SKM-1 (cell line): ENCODE data around the gene IDI1.
"Not testable (repeated sequence)": the region's sequence is repeated elsewhere in the genome, so short reads cannot be mapped to it uniquely, and the experiment has no call there.

Experiments
- DNase-seq: peaks from one replicate; lab custom pipeline; 2025; ENCODE audit not compliant: unreplicated experiment; lab: John Stamatoyannopoulos, UW

Gene IDI1

GRCh38 chr10:1048732-1049424, at the start of gene IDI1:
TSS of gene IDI1 (minus strand) at chr10:1049119. CDS start at chr10:1049003, 116 bp downstream.
- DNase-seq: peak; percentile 81

- no peak for DNase-seq
Observed at GRCh38 chr10:1097436-1097835, 48.5 kb upstream of the IDI1 start.

GRCh38 chr10:1096287-1096889, 47.5 kb upstream of the IDI1 start:
- DNase-seq: no peak

GRCh38 chr10:1095498-1095897, 46.6 kb upstream of the IDI1 start:
- DNase-seq: no peak

- no peak for DNase-seq
Observed at GRCh38 chr10:1094112-1095057, 45.5 kb upstream of the IDI1 start.

- DNase-seq: no peak
Observed at GRCh38 chr10:1093696-1094095, 44.8 kb upstream of the IDI1 start.

GRCh38 chr10:1090696-1091095, 41.8 kb upstream of the IDI1 start:
- no peak for DNase-seq

GRCh38 chr10:1089017-1089689, 40.2 kb upstream of the IDI1 start:
- DNase-seq: no peak

- no peak for DNase-seq
Observed at GRCh38 chr10:1086787-1087186, 37.9 kb upstream of the IDI1 start.

GRCh38 chr10:1085258-1085657, 36.3 kb upstream of the IDI1 start:
- no peak for DNase-seq

GRCh38 chr10:1084011-1084950, 35.4 kb upstream of the IDI1 start:
- DNase-seq: no peak

GRCh38 chr10:1083581-1083980, 34.7 kb upstream of the IDI1 start:
- DNase-seq: no peak

- DNase-seq: no peak
Observed at GRCh38 chr10:1078668-1079067, 29.7 kb upstream of the IDI1 start.

GRCh38 chr10:1074748-1075308, 25.9 kb upstream of the IDI1 start:
- DNase-seq: no peak

- DNase-seq: no peak
Observed at GRCh38 chr10:1074052-1074747, 25.3 kb upstream of the IDI1 start.

- DNase-seq: no peak
Observed at GRCh38 chr10:1070919-1071318, 22.0 kb upstream of the IDI1 start.

GRCh38 chr10:1068380-1069361, 19.8 kb upstream of the IDI1 start:
- no peak for DNase-seq

- DNase-seq: not testable (repeated sequence)
Observed at GRCh38 chr10:1066734-1067133, 17.8 kb upstream of the IDI1 start.
